ENCODE measurements around the gene CDH22. TPM values are rescaled to one million over a fixed set of nuclear protein-coding genes. Genes with fewer than 3 reads are reported as not detected.

The CDH22 gene
- total RNA-seq, 1 experiment from 2014 or later = 0.11 TPM

DNA sequence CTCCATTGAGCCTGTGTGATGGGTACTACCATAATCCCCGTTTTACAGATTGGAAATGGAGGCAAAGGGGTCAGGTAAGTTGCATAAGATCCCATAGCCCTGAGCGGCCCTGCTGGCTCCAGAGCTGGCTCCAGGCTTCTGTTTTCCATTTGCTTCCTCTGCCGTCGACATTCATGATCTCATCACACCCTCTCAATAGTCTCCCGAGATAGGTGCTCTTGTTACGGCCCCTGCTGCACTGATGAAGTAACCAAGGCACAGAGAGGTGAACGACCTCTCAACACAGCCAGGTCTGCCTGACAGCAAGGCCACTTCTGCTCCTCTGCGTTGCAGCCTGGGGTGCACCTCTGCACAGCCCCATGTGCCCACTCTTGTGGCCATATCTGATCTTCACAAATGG, 16.9 kb downstream of the CDH22 start:
- no peaks in the 10 kb centered on the region for H3K9me3 ChIP-seq
- ChIA-PET POLR2A (no interaction called here), CTCF (interaction anchor here (2.3 kb wide), 1 partner anchor 15 kb away, joined by 10 read pairs; no protein-coding TSS in a partner anchor)
- no peak overlapping the region for H3K4me3 ChIP-seq (ENCODE audit: low read depth, low read length)
- DNase-seq = no peak
- H3K27me3 Mint-ChIP-seq (ENCODE audit: insufficient read depth, unreplicated experiment) = peaks cover 17% of the 10 kb centered on the region
- H3K4me3 Mint-ChIP-seq (ENCODE audit: unreplicated experiment) = no peak overlapping the region
- no peak overlapping the region for H3K27ac Mint-ChIP-seq (ENCODE audit: unreplicated experiment)
- H3K9me3 Mint-ChIP-seq (ENCODE audit: unreplicated experiment) = no peaks in the 10 kb centered on the region
- H3K36me3 ChIP-seq (ENCODE audit: control insufficient read depth, insufficient read depth, low read length) = no peaks in the 10 kb centered on the region
- no peaks in the 10 kb centered on the region for H3K36me3 Mint-ChIP-seq (ENCODE audit: insufficient read depth, unreplicated experiment)
- no peaks in the 10 kb centered on the region for H3K4me1 ChIP-seq
- no peaks in the 10 kb centered on the region for H3K4me1 Mint-ChIP-seq (ENCODE audit: low read depth, unreplicated experiment)
- TF ChIP-seq, protein P1, sequence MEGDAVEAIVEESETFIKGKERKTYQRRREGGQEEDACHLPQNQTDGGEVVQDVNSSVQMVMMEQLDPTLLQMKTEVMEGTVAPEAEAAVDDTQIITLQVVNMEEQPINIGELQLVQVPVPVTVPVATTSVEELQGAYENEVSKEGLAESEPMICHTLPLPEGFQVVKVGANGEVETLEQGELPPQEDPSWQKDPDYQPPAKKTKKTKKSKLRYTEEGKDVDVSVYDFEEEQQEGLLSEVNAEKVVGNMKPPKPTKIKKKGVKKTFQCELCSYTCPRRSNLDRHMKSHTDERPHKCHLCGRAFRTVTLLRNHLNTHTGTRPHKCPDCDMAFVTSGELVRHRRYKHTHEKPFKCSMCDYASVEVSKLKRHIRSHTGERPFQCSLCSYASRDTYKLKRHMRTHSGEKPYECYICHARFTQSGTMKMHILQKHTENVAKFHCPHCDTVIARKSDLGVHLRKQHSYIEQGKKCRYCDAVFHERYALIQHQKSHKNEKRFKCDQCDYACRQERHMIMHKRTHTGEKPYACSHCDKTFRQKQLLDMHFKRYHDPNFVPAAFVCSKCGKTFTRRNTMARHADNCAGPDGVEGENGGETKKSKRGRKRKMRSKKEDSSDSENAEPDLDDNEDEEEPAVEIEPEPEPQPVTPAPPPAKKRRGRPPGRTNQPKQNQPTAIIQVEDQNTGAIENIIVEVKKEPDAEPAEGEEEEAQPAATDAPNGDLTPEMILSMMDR (IDR thresholded peaks at IDR 0.05; ENCODE audit: insufficient read depth in 1 of 2, low read depth in 1 of 2, low read length in 1 of 2, severe bottlenecking in 1 of 2, unreplicated experiment in 1 of 2) = no peak
- BruUV-seq (replicated peaks) = no TSS peak
- intact Hi-C loops (cut with micrococcal nuclease; ENCODE audit: unreplicated experiment) = no loop called here
- peaks cover 4% of the 10 kb centered on the region; the same call in 1 of the 2 replicates for H3K27me3 ChIP-seq (replicated peaks; ENCODE audit: control insufficient read depth, insufficient read depth, low read length)

- Mint-ChIP-seq H3K4me3 (ENCODE audit: unreplicated experiment) (no peak overlapping the region), H3K9me3 (ENCODE audit: unreplicated experiment) (no peaks in the 10 kb centered on the region), H3K4me1 (ENCODE audit: low read depth, unreplicated experiment) (no peaks in the 10 kb centered on the region), H3K27ac (ENCODE audit: unreplicated experiment) (no peak overlapping the region), H3K36me3 (ENCODE audit: insufficient read depth, unreplicated experiment) (no peaks in the 10 kb centered on the region), H3K27me3 (ENCODE audit: insufficient read depth, unreplicated experiment) (peaks cover 13% of the 10 kb centered on the region)
- Histone ChIP-seq H3K27me3 (replicated peaks; ENCODE audit: control insufficient read depth, insufficient read depth, low read length) (peaks cover 5% of the 10 kb centered on the region), H3K36me3 (ENCODE audit: control insufficient read depth, insufficient read depth, low read length) (no peaks in the 10 kb centered on the region), H3K4me1 (no peaks in the 10 kb centered on the region), H3K9me3 (no peaks in the 10 kb centered on the region), H3K4me3 (ENCODE audit: low read depth, low read length) (no peak overlapping the region)
- BruUV-seq (replicated peaks) = no TSS peak
- DNase-seq = no peak
- intact Hi-C loops (cut with micrococcal nuclease; ENCODE audit: unreplicated experiment) = no loop called here
- ChIA-PET CTCF (interaction anchor here (2.3 kb wide), 1 partner anchor 17 kb away, joined by 10 read pairs; no protein-coding TSS in a partner anchor), POLR2A (no interaction called here)
- TF ChIP-seq, protein P1 (IDR thresholded peaks at IDR 0.05; ENCODE audit: insufficient read depth in 1 of 2, low read depth in 1 of 2, low read length in 1 of 2, severe bottlenecking in 1 of 2, unreplicated experiment in 1 of 2) = no peak
Observed at GRCh38 chr20:46289432-46289831, 18.9 kb downstream of the CDH22 start.

GRCh38 chr20:46286977-46287376, 21.3 kb downstream of the CDH22 start:
- H3K9me3 Mint-ChIP-seq (ENCODE audit: unreplicated experiment) = no peaks in the 10 kb centered on the region
- H3K27me3 Mint-ChIP-seq (ENCODE audit: insufficient read depth, unreplicated experiment) = peaks cover 22% of the 10 kb centered on the region
- no peak for DNase-seq
- no peaks in the 10 kb centered on the region for H3K4me1 ChIP-seq
- intact Hi-C loops (cut with micrococcal nuclease; ENCODE audit: unreplicated experiment) = no loop called here
- no peak overlapping the region for H3K4me3 ChIP-seq (ENCODE audit: low read depth, low read length)
- no peak overlapping the region for H3K27ac Mint-ChIP-seq (ENCODE audit: unreplicated experiment)
- CTCF ChIA-PET = interaction anchor here (1.6 kb wide), 1 partner anchor 159 kb away, joined by 5 read pairs; no protein-coding TSS in a partner anchor
- H3K36me3 ChIP-seq (ENCODE audit: control insufficient read depth, insufficient read depth, low read length) = no peaks in the 10 kb centered on the region
- no peak overlapping the region for H3K4me3 Mint-ChIP-seq (ENCODE audit: unreplicated experiment)
- H3K4me1 Mint-ChIP-seq (ENCODE audit: low read depth, unreplicated experiment) = no peaks in the 10 kb centered on the region
- BruUV-seq (replicated peaks) = no TSS peak
- no peaks in the 10 kb centered on the region for H3K9me3 ChIP-seq
- TF ChIP-seq, protein P1 (IDR thresholded peaks at IDR 0.05; ENCODE audit: insufficient read depth in 1 of 2, low read depth in 1 of 2, low read length in 1 of 2, severe bottlenecking in 1 of 2, unreplicated experiment in 1 of 2) = no peak
- peaks cover 5% of the 10 kb centered on the region for H3K27me3 ChIP-seq (replicated peaks; ENCODE audit: control insufficient read depth, insufficient read depth, low read length)
- H3K36me3 Mint-ChIP-seq (ENCODE audit: insufficient read depth, unreplicated experiment) = no peaks in the 10 kb centered on the region
- POLR2A ChIA-PET = no interaction called here

Measured in Caco-2 (cell line).